ENCODE measurements around the gene FIG4. TPM values are rescaled to one million over a fixed set of nuclear protein-coding genes. Genes with fewer than 3 reads are reported as not detected.
"Not testable (repeated sequence)": the region's sequence is repeated elsewhere in the genome, so short reads cannot be mapped to it uniquely, and the experiment has no call there.

The FIG4 gene
- total RNA-seq, 1 donor from 2014 or later: 8.5 TPM

- Mint-ChIP-seq H3K4me1 (no peaks in the 10 kb centered on the region), H3K27ac (no peak overlapping the region), H3K9me3 (peaks cover 4% of the 10 kb centered on the region), H3K36me3 (ENCODE audit: low read depth) (peaks cover 5% of the 10 kb centered on the region), H3K27me3 (no peaks in the 10 kb centered on the region), H3K4me3 (no peak overlapping the region)
- intact Hi-C loops (cut with micrococcal nuclease): no loop called here
- DNase-seq: no peak
These were observed 23.5 kb downstream of the FIG4 start for GRCh38 chr6:109714611-109715010.

- intact Hi-C loops (cut with micrococcal nuclease): no loop called here
- Mint-ChIP-seq H3K27me3 (no peaks in the 10 kb centered on the region), H3K36me3 (ENCODE audit: low read depth) (peaks cover 5% of the 10 kb centered on the region), H3K4me3 (no peak overlapping the region), H3K9me3 (no peaks in the 10 kb centered on the region), H3K4me1 (no peaks in the 10 kb centered on the region), H3K27ac (no peak overlapping the region)
- no peak for DNase-seq
These were observed 24.5 kb downstream of the FIG4 start for GRCh38 chr6:109715616-109716015.

GRCh38 chr6:109717971-109718370 lies 26.9 kb downstream of the FIG4 start:
- Mint-ChIP-seq H3K27ac (no peak overlapping the region), H3K4me1 (no peaks in the 10 kb centered on the region), H3K36me3 (ENCODE audit: low read depth) (peaks cover 5% of the 10 kb centered on the region), H3K4me3 (no peak overlapping the region), H3K9me3 (no peaks in the 10 kb centered on the region), H3K27me3 (no peaks in the 10 kb centered on the region)
- DNase-seq: no peak
- intact Hi-C loops (cut with micrococcal nuclease): no loop called here

GRCh38 chr6:109718991-109719390 lies 27.9 kb downstream of the FIG4 start:
- Mint-ChIP-seq H3K9me3 (no peaks in the 10 kb centered on the region), H3K4me3 (no peak overlapping the region), H3K27ac (no peak overlapping the region), H3K36me3 (ENCODE audit: low read depth) (peaks cover 8% of the 10 kb centered on the region), H3K27me3 (no peaks in the 10 kb centered on the region), H3K4me1 (no peaks in the 10 kb centered on the region)
- intact Hi-C loops (cut with micrococcal nuclease): no loop called here
- no peak for DNase-seq

GRCh38 chr6:109720311-109720710 lies 29.2 kb downstream of the FIG4 start:
- H3K4me3 Mint-ChIP-seq: no peak overlapping the region
- peaks cover 3% of the 10 kb centered on the region for H3K9me3 Mint-ChIP-seq
- H3K27ac Mint-ChIP-seq: no peak overlapping the region
- no peaks in the 10 kb centered on the region for H3K27me3 Mint-ChIP-seq
- H3K4me1 Mint-ChIP-seq: no peaks in the 10 kb centered on the region
- intact Hi-C loops (cut with micrococcal nuclease): no loop called here
- H3K36me3 Mint-ChIP-seq (ENCODE audit: low read depth): peaks cover 10% of the 10 kb centered on the region
- DNase-seq: no peak

- no peaks in the 10 kb centered on the region for H3K4me1 Mint-ChIP-seq
- H3K27me3 Mint-ChIP-seq: no peaks in the 10 kb centered on the region
- peaks cover 4% of the 10 kb centered on the region for H3K9me3 Mint-ChIP-seq
- DNase-seq: no peak
- H3K4me3 Mint-ChIP-seq: no peak overlapping the region
- H3K36me3 Mint-ChIP-seq (ENCODE audit: low read depth): peaks cover 12% of the 10 kb centered on the region
- intact Hi-C loops (cut with micrococcal nuclease): no loop called here
- no peak overlapping the region for H3K27ac Mint-ChIP-seq
These were observed 30.9 kb downstream of the FIG4 start for GRCh38 chr6:109722011-109722410.

GRCh38 chr6:109722564-109723254 lies 31.6 kb downstream of the FIG4 start:
- no peaks in the 10 kb centered on the region for H3K27me3 Mint-ChIP-seq
- no peak for DNase-seq

GRCh38 chr6:109725250-109725649 lies 34.2 kb downstream of the FIG4 start:
- intact Hi-C loops (cut with micrococcal nuclease); DNase-seq; H3K4me1 Mint-ChIP-seq; H3K9me3 Mint-ChIP-seq; H3K27ac Mint-ChIP-seq; H3K27me3 Mint-ChIP-seq; H3K4me3 Mint-ChIP-seq: not testable (repeated sequence)
- peaks cover 13% of the 10 kb centered on the region for H3K36me3 Mint-ChIP-seq (ENCODE audit: low read depth)

More at GRCh38 chr6:109722564-109723254, 31.6 kb downstream of the FIG4 start:
- intact Hi-C loops (cut with micrococcal nuclease): no loop called here
- Mint-ChIP-seq H3K4me1 (no peaks in the 10 kb centered on the region), H3K36me3 (ENCODE audit: low read depth) (peaks cover 11% of the 10 kb centered on the region), H3K4me3 (no peak overlapping the region), H3K27ac (no peak overlapping the region), H3K9me3 (peaks cover 4% of the 10 kb centered on the region)

GRCh38 chr6:109736273-109737025 lies 45.4 kb downstream of the FIG4 start:
- intact Hi-C loops (cut with micrococcal nuclease): no loop called here
- Mint-ChIP-seq H3K4me1 (no peaks in the 10 kb centered on the region), H3K27ac (no peak overlapping the region), H3K36me3 (ENCODE audit: low read depth) (peaks cover 15% of the 10 kb centered on the region), H3K4me3 (no peak overlapping the region), H3K27me3 (no peaks in the 10 kb centered on the region), H3K9me3 (peaks cover 6% of the 10 kb centered on the region)
- no peak for DNase-seq

GRCh38 chr6:109738255-109738654 lies 47.2 kb downstream of the FIG4 start:
- no peaks in the 10 kb centered on the region for H3K27me3 Mint-ChIP-seq
- no peak overlapping the region for H3K27ac Mint-ChIP-seq

GRCh38 chr6:109738667-109739066 lies 47.6 kb downstream of the FIG4 start:
- no peaks in the 10 kb centered on the region for H3K27me3 Mint-ChIP-seq
- H3K4me1 Mint-ChIP-seq: no peaks in the 10 kb centered on the region
- no peak overlapping the region for H3K4me3 Mint-ChIP-seq
- H3K9me3 Mint-ChIP-seq: peaks cover 6% of the 10 kb centered on the region
- DNase-seq: no peak
- intact Hi-C loops (cut with micrococcal nuclease): no loop called here
- H3K36me3 Mint-ChIP-seq (ENCODE audit: low read depth): peaks cover 17% of the 10 kb centered on the region
- H3K27ac Mint-ChIP-seq: no peak overlapping the region

More at GRCh38 chr6:109738255-109738654, 47.2 kb downstream of the FIG4 start:
- intact Hi-C loops (cut with micrococcal nuclease): no loop called here
- Mint-ChIP-seq H3K4me3 (no peak overlapping the region), H3K4me1 (no peaks in the 10 kb centered on the region), H3K36me3 (ENCODE audit: low read depth) (peaks cover 16% of the 10 kb centered on the region), H3K9me3 (peaks cover 6% of the 10 kb centered on the region)
- no peak for DNase-seq

GRCh38 chr6:109739686-109740085 lies 48.6 kb downstream of the FIG4 start:
- Mint-ChIP-seq H3K4me3 (no peak overlapping the region), H3K4me1 (no peaks in the 10 kb centered on the region), H3K36me3 (ENCODE audit: low read depth) (peaks cover 24% of the 10 kb centered on the region), H3K27ac (no peak overlapping the region), H3K27me3 (no peaks in the 10 kb centered on the region), H3K9me3 (peaks cover 6% of the 10 kb centered on the region)
- DNase-seq: no peak
- intact Hi-C loops (cut with micrococcal nuclease): no loop called here

- intact Hi-C loops (cut with micrococcal nuclease): no loop called here
- H3K36me3 Mint-ChIP-seq (ENCODE audit: low read depth): peaks cover 29% of the 10 kb centered on the region
- H3K27me3 Mint-ChIP-seq: no peaks in the 10 kb centered on the region
- H3K9me3 Mint-ChIP-seq: peaks cover 6% of the 10 kb centered on the region
- H3K27ac Mint-ChIP-seq: no peak overlapping the region
- H3K4me3 Mint-ChIP-seq: no peak overlapping the region
- no peaks in the 10 kb centered on the region for H3K4me1 Mint-ChIP-seq
- DNase-seq: no peak
These were observed 49.7 kb downstream of the FIG4 start for GRCh38 chr6:109740787-109741186.

- Mint-ChIP-seq H3K4me1 (no peaks in the 10 kb centered on the region), H3K27ac (no peak overlapping the region), H3K36me3 (ENCODE audit: low read depth) (peaks cover 23% of the 10 kb centered on the region), H3K9me3 (peaks cover 6% of the 10 kb centered on the region), H3K27me3 (no peaks in the 10 kb centered on the region), H3K4me3 (no peak overlapping the region)
- no peak for DNase-seq
- intact Hi-C loops (cut with micrococcal nuclease): no loop called here
These were observed 52.6 kb downstream of the FIG4 start for GRCh38 chr6:109743739-109744138.
